Loucy (cell line): ENCODE data around the gene COL20A1.
A peak's percentile ranks its signal among the peaks of the same experiment; 100 is the strongest.

ENCODE experiments used
- H2AFZ ChIP-seq: fragments of 200-600 bp; sonication (generic); 2 replicates; pipeline ENCODE4 v1.6.0; 2016; ENCODE audit warnings: antibody characterized with exemption, mild to moderate bottlenecking, low read length, moderate library complexity
- H3F3A ChIP-seq: fragments of 200-600 bp; 2 replicates; pipeline ENCODE4 v1.6.0; 2016; ENCODE audit warnings: antibody characterized with exemption, low read depth, mild to moderate bottlenecking
- H3K27me3 ChIP-seq: fragments of 200-600 bp; sonication (generic); 2 replicates; pipeline ENCODE4 v1.6.1; 2014; ENCODE audit warnings: low read length, mild to moderate bottlenecking; ENCODE audit not compliant: insufficient read depth, poor library complexity, severe bottlenecking
- H3K36me3 ChIP-seq: fragments of 200-600 bp; sonication (generic); 2 replicates; pipeline ENCODE4 v1.6.1; 2016; ENCODE audit warnings: low read length; ENCODE audit not compliant: insufficient read depth
- H3K4me1 ChIP-seq: fragments of 200-600 bp; sonication (generic); 2 replicates; pipeline ENCODE4 v1.5.1; 2014; ENCODE audit warnings: low read length, mild to moderate bottlenecking; ENCODE audit not compliant: insufficient read depth, poor library complexity, severe bottlenecking
- H3K4me2 ChIP-seq: fragments of 200-600 bp; sonication (generic); 2 replicates; pipeline ENCODE4 v1.6.0; 2014; ENCODE audit warnings: antibody characterized with exemption, low read length, low read depth, mild to moderate bottlenecking; ENCODE audit not compliant: poor library complexity, severe bottlenecking
- H3K4me3 ChIP-seq: fragments of 200-600 bp; sonication (generic); 2 replicates; pipeline ENCODE4 v1.5.1; 2014; ENCODE audit warnings: low read length, mild to moderate bottlenecking, mixed read lengths; ENCODE audit not compliant: poor library complexity, severe bottlenecking
- H3K79me2 ChIP-seq: fragments of 200-600 bp; sonication (generic); 2 replicates; pipeline ENCODE4 v1.6.1; 2014; ENCODE audit warnings: low read length; ENCODE audit not compliant: insufficient read depth
- H3K9ac ChIP-seq: fragments of 200-600 bp; sonication (generic); 2 replicates; pipeline ENCODE4 v1.6.0; 2014; ENCODE audit warnings: mild to moderate bottlenecking, low read depth, low read length, moderate library complexity; ENCODE audit not compliant: poor library complexity, severe bottlenecking
- H3K9me2 ChIP-seq: fragments of 200-600 bp; sonication (generic); replicated peaks from 2 replicates; pipeline ENCODE4 v1.6.1; 2016; ENCODE audit warnings: low read depth, low read length, mixed read lengths
- H3K9me3 ChIP-seq: fragments of 200-600 bp; sonication (generic); 2 replicates; pipeline ENCODE4 v1.6.1; 2014; ENCODE audit warnings: mild to moderate bottlenecking, antibody characterized with exemption, low read length, low read depth; ENCODE audit not compliant: insufficient read depth
- H4K20me1 ChIP-seq: fragments of 200-600 bp; sonication (generic); 2 replicates; pipeline ENCODE4 v1.6.0; 2014; ENCODE audit warnings: antibody characterized with exemption, low read length, mild to moderate bottlenecking; ENCODE audit not compliant: insufficient read depth, poor library complexity, severe bottlenecking
- CTCF ChIP-seq: fragments of 200-600 bp; sonication (generic); conservative IDR thresholded peaks from 2 replicates; pipeline ENCODE4 v1.5.1; 2014; ENCODE audit warnings: mild to moderate bottlenecking, antibody characterized with exemption, low read length
- EZH2phosphoT487 ChIP-seq: fragments of 200-600 bp; IDR thresholded peaks from 2 replicates; pipeline ENCODE4 v1.6.1; 2018; ENCODE audit warnings: antibody characterized with exemption, mild to moderate bottlenecking, moderate library complexity, borderline replicate concordance

The COL20A1 gene

GRCh38 chr20:63287697-63288580, 5.0 kb upstream of the COL20A1 start:
- TF ChIP-seq EZH2phosphoT487 = no peak
- TF ChIP-seq CTCF = no peak
- H3K9ac ChIP-seq = peak overlapping the region; percentile 84
- H3F3A ChIP-seq = no peaks in the 10 kb centered on the region
- peaks cover 22% of the 10 kb centered on the region for H3K79me2 ChIP-seq
- no peak overlapping the region for H3K4me3 ChIP-seq
- H3K9me3 ChIP-seq = no peaks in the 10 kb centered on the region
- peaks cover 15% of the 10 kb centered on the region for H3K4me1 ChIP-seq
- no peak overlapping the region for H2AFZ ChIP-seq
- no peaks in the 10 kb centered on the region for H3K9me2 ChIP-seq
- peak overlapping the region; percentile 70 for H3K4me2 ChIP-seq
- H3K36me3 ChIP-seq = peaks cover 13% of the 10 kb centered on the region; the same call in 1 of the 2 replicates
- H3K27me3 ChIP-seq = no peaks in the 10 kb centered on the region
- peaks cover 7% of the 10 kb centered on the region for H4K20me1 ChIP-seq

GRCh38 chr20:63288581-63289251, 4.3 kb upstream of the COL20A1 start:
- TF ChIP-seq EZH2phosphoT487 (no peak), CTCF (no peak)
- no peak overlapping the region for H3K4me3 ChIP-seq
- peaks cover 22% of the 10 kb centered on the region for H3K79me2 ChIP-seq
- no peak overlapping the region for H3K4me2 ChIP-seq
- H3K9ac ChIP-seq = no peak overlapping the region
- peaks cover 8% of the 10 kb centered on the region for H3K4me1 ChIP-seq
- no peaks in the 10 kb centered on the region for H3K27me3 ChIP-seq
- H3K36me3 ChIP-seq = peaks cover 13% of the 10 kb centered on the region; the same call in 1 of the 2 replicates
- no peaks in the 10 kb centered on the region for H3F3A ChIP-seq
- H3K9me3 ChIP-seq = no peaks in the 10 kb centered on the region
- H4K20me1 ChIP-seq = peaks cover 7% of the 10 kb centered on the region
- no peak overlapping the region for H2AFZ ChIP-seq
- no peaks in the 10 kb centered on the region for H3K9me2 ChIP-seq

GRCh38 chr20:63289311-63290135, 3.5 kb upstream of the COL20A1 start:
- no peak overlapping the region for H3K4me3 ChIP-seq
- H3K4me2 ChIP-seq = no peak overlapping the region
- no peak overlapping the region for H2AFZ ChIP-seq
- no peaks in the 10 kb centered on the region for H3K9me2 ChIP-seq
- TF ChIP-seq EZH2phosphoT487 (no peak), CTCF (no peak)
- no peaks in the 10 kb centered on the region for H3K27me3 ChIP-seq
- H4K20me1 ChIP-seq = peaks cover 7% of the 10 kb centered on the region
- no peaks in the 10 kb centered on the region for H3F3A ChIP-seq
- H3K36me3 ChIP-seq = peaks cover 13% of the 10 kb centered on the region; the same call in 1 of the 2 replicates
- peaks cover 7% of the 10 kb centered on the region for H3K4me1 ChIP-seq
- no peaks in the 10 kb centered on the region for H3K9me3 ChIP-seq
- no peak overlapping the region for H3K9ac ChIP-seq
- H3K79me2 ChIP-seq = peaks cover 22% of the 10 kb centered on the region
